ENCODE data around the gene PTK7.
"Not testable (repeated sequence)": the region's sequence is repeated elsewhere in the genome, so short reads cannot be mapped to it uniquely, and the experiment has no call there.

PTK7 gene

GRCh38 chr6:43075670-43076463 is at the start of gene PTK7:
Gene PTK7 (plus strand): TSS chr6:43076314. CDS start chr6:43076489, 175 bp downstream.
- DNase-seq (ENCODE audit: low spot score), result no peak

GRCh38 chr6:43026365-43026764 is 49.7 kb upstream of the PTK7 start:
- no peak for DNase-seq (ENCODE audit: low spot score)

GRCh38 chr6:43029120-43029519 is 47.0 kb upstream of the PTK7 start:
- no peak for DNase-seq (ENCODE audit: low spot score)

GRCh38 chr6:43032326-43032725 is 43.8 kb upstream of the PTK7 start:
- DNase-seq (ENCODE audit: low spot score), result no peak

- no peak for DNase-seq (ENCODE audit: low spot score)
Measured at GRCh38 chr6:43033496-43034189, 42.5 kb upstream of the PTK7 start.

- DNase-seq (ENCODE audit: low spot score), result no peak
Measured at GRCh38 chr6:43034190-43034525, 42.0 kb upstream of the PTK7 start.

- no peak for DNase-seq (ENCODE audit: low spot score)
Measured at GRCh38 chr6:43035495-43036194, 40.5 kb upstream of the PTK7 start.

GRCh38 chr6:43036712-43037111 is 39.4 kb upstream of the PTK7 start:
- DNase-seq (ENCODE audit: low spot score), result no peak

GRCh38 chr6:43037197-43037596 is 38.9 kb upstream of the PTK7 start:
- no peak for DNase-seq (ENCODE audit: low spot score)

GRCh38 chr6:43037706-43038105 is 38.4 kb upstream of the PTK7 start:
- DNase-seq (ENCODE audit: low spot score), result no peak

- DNase-seq (ENCODE audit: low spot score), result no peak
Measured at GRCh38 chr6:43038727-43039126, 37.4 kb upstream of the PTK7 start.

GRCh38 chr6:43040542-43041257 is 35.4 kb upstream of the PTK7 start:
- DNase-seq (ENCODE audit: low spot score), result no peak

GRCh38 chr6:43041475-43041874 is 34.6 kb upstream of the PTK7 start:
- DNase-seq (ENCODE audit: low spot score), result not testable (repeated sequence)

- no peak for DNase-seq (ENCODE audit: low spot score)
Measured at GRCh38 chr6:43043310-43043709, 32.8 kb upstream of the PTK7 start.

- DNase-seq (ENCODE audit: low spot score), result no peak
Measured at GRCh38 chr6:43045371-43045930, 30.7 kb upstream of the PTK7 start.

- no peak for DNase-seq (ENCODE audit: low spot score)
Measured at GRCh38 chr6:43047998-43048397, 28.1 kb upstream of the PTK7 start.

GRCh38 chr6:43050981-43051380 is 25.1 kb upstream of the PTK7 start:
- DNase-seq (ENCODE audit: low spot score), result no peak

GRCh38 chr6:43052225-43052841 is 23.8 kb upstream of the PTK7 start:
- no peak for DNase-seq (ENCODE audit: low spot score)

GRCh38 chr6:43052842-43053544 is 23.1 kb upstream of the PTK7 start:
- DNase-seq (ENCODE audit: low spot score), result no peak

- peak; percentile 92 for DNase-seq (ENCODE audit: low spot score)
Measured at GRCh38 chr6:43053545-43054205, 22.4 kb upstream of the PTK7 start, which contains the start of gene CUL7. Gene CUL7 (minus strand): TSS chr6:43053851. CDS start chr6:43052788, 1,063 bp downstream.

Measured in CD4-positive, alpha-beta T cell treated with Interleukin-2 at 100 ng/mL for 4 hours (primary cell).